ENCODE data around the gene SPI1. TPM values are rescaled to one million over a fixed set of nuclear protein-coding genes. Genes with fewer than 3 reads are reported as not detected.

Gene SPI1
- total and polyA plus RNA-seq, 2 experiments from 2014 or later, result 0.30 TPM; not detected in 1

GRCh38 chr11:47345890-47346563, 32.3 kb downstream of the SPI1 start:
- in situ Hi-C loops (cut with MboI), result no loop called here
- no peak overlapping the region for H3K4me3 ChIP-seq
- 70 to 81% methylated on average over 16 to 18 of the region's 18 CpGs for WGBS, 2 experiments (ENCODE audit: low coverage in 1 of 2, low lambda C conversion rate in 2 of 2, missing lambda C conversion rate in 2 of 2)
- H3K4me2 ChIP-seq (ENCODE audit: unreplicated experiment), result no peak overlapping the region
- H3K9ac ChIP-seq, result no peak overlapping the region
- no peaks in the 10 kb centered on the region for H3K9me2 ChIP-seq (ENCODE audit: insufficient read depth)
- H3K4me1 ChIP-seq (ENCODE audit: insufficient read depth), result no peaks in the 10 kb centered on the region
- H3K27me3 ChIP-seq (replicated peaks; ENCODE audit: insufficient read depth), result no peaks in the 10 kb centered on the region
- TF ChIP-seq EZH2 (IDR thresholded peaks at IDR 0.05; ENCODE audit: insufficient read depth, poor library complexity, severe bottlenecking) (no peak), EZH2phosphoT487 (IDR thresholded peaks at IDR 0.05; ENCODE audit: insufficient read depth, low read depth) (no peak)
- H3K79me2 ChIP-seq (ENCODE audit: insufficient read depth), result no peaks in the 10 kb centered on the region
- H3K27ac ChIP-seq, result no peak overlapping the region
- no peaks in the 10 kb centered on the region for H3K36me3 ChIP-seq (ENCODE audit: low read depth)
- no peak overlapping the region for H2AFZ ChIP-seq
- no peaks in the 10 kb centered on the region for H3K9me3 ChIP-seq (ENCODE audit: low read depth)
- DNase-seq, result no peak
- H3F3A ChIP-seq (ENCODE audit: insufficient read depth), result no peaks in the 10 kb centered on the region
- H4K20me1 ChIP-seq (ENCODE audit: insufficient read depth), result no peaks in the 10 kb centered on the region

DNA sequence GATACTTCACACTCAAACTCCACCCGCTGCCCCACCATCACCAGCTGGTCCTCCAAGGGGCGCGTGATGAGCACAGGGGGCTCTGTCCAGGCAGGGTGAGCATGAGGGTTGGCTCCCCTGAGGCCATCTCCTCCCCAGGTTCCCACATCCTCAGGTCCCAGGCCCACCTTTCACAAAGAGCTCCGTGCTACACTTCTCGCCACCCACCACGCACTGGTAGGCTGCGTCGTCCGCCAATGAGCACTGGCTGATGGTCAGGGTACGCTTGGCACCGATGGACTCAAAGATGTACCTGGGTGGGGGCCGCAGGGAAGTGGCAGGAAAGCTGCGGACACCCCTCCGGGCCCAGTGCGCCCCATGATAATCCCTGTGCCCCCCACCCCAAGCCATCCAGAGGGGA, 35.5 kb downstream of the SPI1 start:
- H3K27ac ChIP-seq, result no peak overlapping the region
- H3K79me2 ChIP-seq (ENCODE audit: insufficient read depth), result no peaks in the 10 kb centered on the region
- no peaks in the 10 kb centered on the region for H3K36me3 ChIP-seq (ENCODE audit: low read depth)
- TF ChIP-seq EZH2phosphoT487 (IDR thresholded peaks at IDR 0.05; ENCODE audit: insufficient read depth, low read depth), result no peak
- TF ChIP-seq EZH2 (IDR thresholded peaks at IDR 0.05; ENCODE audit: insufficient read depth, poor library complexity, severe bottlenecking), result no peak
- H4K20me1 ChIP-seq (ENCODE audit: insufficient read depth), result no peaks in the 10 kb centered on the region
- no peak overlapping the region for H2AFZ ChIP-seq
- no peaks in the 10 kb centered on the region for H3K9me2 ChIP-seq (ENCODE audit: insufficient read depth)
- no peak overlapping the region for H3K4me3 ChIP-seq
- no peak for DNase-seq
- H3K9ac ChIP-seq, result no peak overlapping the region
- H3K27me3 ChIP-seq (replicated peaks; ENCODE audit: insufficient read depth), result no peaks in the 10 kb centered on the region
- H3K4me1 ChIP-seq (ENCODE audit: insufficient read depth), result no peaks in the 10 kb centered on the region
- H3K9me3 ChIP-seq (ENCODE audit: low read depth), result no peaks in the 10 kb centered on the region
- in situ Hi-C loops (cut with MboI), result no loop called here
- WGBS, 2 experiments (ENCODE audit: low coverage in 1 of 2, low lambda C conversion rate in 2 of 2, missing lambda C conversion rate in 2 of 2), result 87 to 88% methylated on average over 15 of the region's 15 CpGs
- H3K4me2 ChIP-seq (ENCODE audit: unreplicated experiment), result no peak overlapping the region
- H3F3A ChIP-seq (ENCODE audit: insufficient read depth), result no peaks in the 10 kb centered on the region

GRCh38 chr11:47342036-47342803, 36.1 kb downstream of the SPI1 start:
- no peak overlapping the region for H2AFZ ChIP-seq
- no peak for TF ChIP-seq EZH2 (IDR thresholded peaks at IDR 0.05; ENCODE audit: insufficient read depth, poor library complexity, severe bottlenecking)
- TF ChIP-seq EZH2phosphoT487 (IDR thresholded peaks at IDR 0.05; ENCODE audit: insufficient read depth, low read depth), result no peak
- WGBS, 2 experiments (ENCODE audit: low coverage in 1 of 2, low lambda C conversion rate in 2 of 2, missing lambda C conversion rate in 2 of 2), result 77 to 79% methylated on average over 24 of the region's 24 CpGs
- H3K4me1 ChIP-seq (ENCODE audit: insufficient read depth), result no peaks in the 10 kb centered on the region
- H3F3A ChIP-seq (ENCODE audit: insufficient read depth), result no peaks in the 10 kb centered on the region
- H3K27ac ChIP-seq, result no peak overlapping the region
- no peaks in the 10 kb centered on the region for H4K20me1 ChIP-seq (ENCODE audit: insufficient read depth)
- no peaks in the 10 kb centered on the region for H3K27me3 ChIP-seq (replicated peaks; ENCODE audit: insufficient read depth)
- no peaks in the 10 kb centered on the region for H3K36me3 ChIP-seq (ENCODE audit: low read depth)
- in situ Hi-C loops (cut with MboI), result no loop called here
- DNase-seq, result no peak
- H3K9me3 ChIP-seq (ENCODE audit: low read depth), result no peaks in the 10 kb centered on the region
- H3K9me2 ChIP-seq (ENCODE audit: insufficient read depth), result no peaks in the 10 kb centered on the region
- no peaks in the 10 kb centered on the region for H3K79me2 ChIP-seq (ENCODE audit: insufficient read depth)
- no peak overlapping the region for H3K4me3 ChIP-seq
- no peak overlapping the region for H3K4me2 ChIP-seq (ENCODE audit: unreplicated experiment)
- H3K9ac ChIP-seq, result no peak overlapping the region

DNA sequence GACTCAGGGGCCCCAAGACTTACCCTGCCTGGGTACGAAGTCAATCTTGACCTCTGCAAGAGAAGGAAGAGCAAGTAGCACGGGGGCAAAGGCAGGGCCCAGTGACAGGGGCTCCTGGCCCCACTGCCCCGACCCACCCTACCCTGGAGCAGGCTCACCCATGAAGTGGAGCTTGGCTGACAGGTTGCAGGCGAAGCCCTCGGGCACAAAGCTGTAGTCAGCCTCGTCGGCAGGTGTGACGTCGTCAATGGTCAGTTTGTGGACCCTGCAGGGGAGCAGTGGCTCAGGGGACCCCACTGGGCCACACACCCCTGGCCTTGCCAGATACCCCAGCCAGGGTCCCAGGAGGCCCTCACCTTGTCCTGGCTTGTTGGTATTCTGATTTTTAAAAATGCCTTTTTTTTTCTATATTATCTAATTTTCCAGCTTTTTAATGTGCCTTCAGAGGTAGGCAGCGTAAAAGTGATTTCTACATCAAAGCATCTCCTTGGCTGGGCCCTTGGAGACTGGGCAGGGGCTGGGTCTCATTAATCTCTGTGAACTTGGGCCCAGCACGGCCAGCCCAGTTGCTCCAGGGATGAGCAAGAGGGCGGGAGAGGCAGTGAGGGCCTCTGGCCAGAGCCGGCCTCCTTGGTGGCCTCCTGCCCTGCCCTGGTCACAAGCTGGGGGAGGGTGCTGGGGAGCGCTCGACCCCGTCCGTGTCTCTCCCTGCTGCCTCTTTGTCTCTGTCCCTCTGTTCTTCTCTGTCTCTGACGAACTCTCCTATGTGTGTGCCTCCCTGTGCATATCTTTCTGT, 37.2 kb downstream of the SPI1 start:
- H3K4me3 ChIP-seq, result no peak overlapping the region
- H3K4me1 ChIP-seq (ENCODE audit: insufficient read depth), result no peaks in the 10 kb centered on the region
- TF ChIP-seq EZH2phosphoT487 (IDR thresholded peaks at IDR 0.05; ENCODE audit: insufficient read depth, low read depth) (no peak), EZH2 (IDR thresholded peaks at IDR 0.05; ENCODE audit: insufficient read depth, poor library complexity, severe bottlenecking) (no peak)
- H3K79me2 ChIP-seq (ENCODE audit: insufficient read depth), result no peaks in the 10 kb centered on the region
- H3K27me3 ChIP-seq (replicated peaks; ENCODE audit: insufficient read depth), result no peaks in the 10 kb centered on the region
- H4K20me1 ChIP-seq (ENCODE audit: insufficient read depth), result no peaks in the 10 kb centered on the region
- H3K9ac ChIP-seq, result no peak overlapping the region
- in situ Hi-C loops (cut with MboI), result no loop called here
- H3K4me2 ChIP-seq (ENCODE audit: unreplicated experiment), result no peak overlapping the region
- peak; percentile 34 for DNase-seq
- no peaks in the 10 kb centered on the region for H3F3A ChIP-seq (ENCODE audit: insufficient read depth)
- WGBS, 2 experiments (ENCODE audit: low coverage in 1 of 2, low lambda C conversion rate in 2 of 2, missing lambda C conversion rate in 2 of 2), result 41 to 46% methylated on average over 17 to 18 of the region's 18 CpGs
- no peaks in the 10 kb centered on the region for H3K36me3 ChIP-seq (ENCODE audit: low read depth)
- no peak overlapping the region for H3K27ac ChIP-seq
- no peaks in the 10 kb centered on the region for H3K9me2 ChIP-seq (ENCODE audit: insufficient read depth)
- no peaks in the 10 kb centered on the region for H3K9me3 ChIP-seq (ENCODE audit: low read depth)
- H2AFZ ChIP-seq, result no peak overlapping the region
